Bronchial epithelial cell (primary cell): Measurements from ENCODE around the gene AMOTL2. TPM values are rescaled to one million over a fixed set of nuclear protein-coding genes. Genes with fewer than 3 reads are reported as not detected.

Source experiments
- DNase-seq: peaks from one replicate; pipeline ENCODE4 v3.0.0-alpha.2; 2010; ENCODE audit warnings: low read depth
- FAIRE-seq: peaks from 2 replicates; lab custom pipeline; 2011; peaks lifted over from hg19 to GRCh38; lab: Jason Lieb, UNC
- H3K27me3 ChIP-seq: 2 replicates; pipeline ENCODE4 v1.5.1; 2011; ENCODE audit warnings: low read length; ENCODE audit not compliant: control insufficient read depth, insufficient read depth
- H3K36me3 ChIP-seq: 2 replicates; pipeline ENCODE4 v1.5.1; 2011; ENCODE audit warnings: low read length; ENCODE audit not compliant: control insufficient read depth, insufficient read depth
- H3K4me3 ChIP-seq: 2 replicates; pipeline ENCODE4 v1.5.1; 2011; ENCODE audit warnings: mild to moderate bottlenecking, low read depth, low read length, control low read depth
- total RNA-seq: library from RNA; depleted of rRNA; stranded (reverse); fragments of >200 nt; gene quantifications from 2 replicates; pipeline ENCODE4 v1.2.1, GENCODE V29; 2014
- TF ChIP-seq, protein P1 (sequence below): IDR thresholded peaks from 2 replicates; pipeline ENCODE4 v1.5.1; 2011; ENCODE audit warnings: mild to moderate bottlenecking, moderate library complexity, low read length, control low read depth, inconsistent platforms; ENCODE audit not compliant: insufficient read depth, severe bottlenecking

Gene AMOTL2
- total RNA-seq, 1 donor from 2014 or later, result 54.2 TPM

DNA sequence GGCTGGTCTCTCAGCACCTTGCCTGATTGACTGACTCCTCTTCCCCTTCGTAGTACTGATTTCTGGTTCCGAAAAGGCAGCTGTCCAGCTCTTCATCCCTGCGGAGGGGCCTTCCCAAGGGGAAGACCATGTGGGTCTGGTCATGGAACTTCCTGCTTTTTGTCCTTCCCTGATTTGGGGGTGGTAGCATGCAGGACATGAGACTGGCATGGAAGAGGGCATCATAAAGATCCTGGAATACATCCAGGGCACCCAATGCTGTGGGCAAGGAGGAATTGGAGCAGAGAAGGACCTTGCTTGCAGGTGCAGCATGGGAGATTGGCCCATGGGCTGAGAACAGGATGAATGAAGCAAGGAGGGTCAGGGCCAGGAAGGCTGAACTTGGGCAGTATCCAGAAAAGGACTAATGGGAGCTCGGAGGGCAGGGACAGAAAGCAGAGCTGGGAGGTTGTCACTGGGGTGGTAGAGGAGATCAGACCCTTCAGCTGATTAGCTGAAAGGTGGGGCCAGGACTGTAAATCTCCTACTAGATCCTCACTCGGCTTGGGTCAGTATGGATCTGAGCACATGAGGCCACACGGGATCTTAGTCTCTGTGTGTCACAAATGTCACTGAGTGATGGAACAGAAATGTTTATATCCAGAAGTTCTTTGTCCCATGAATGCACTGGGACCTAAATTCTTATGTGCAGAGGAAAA is 59.5 kb downstream of the AMOTL2 start:
- TF ChIP-seq, protein P1, sequence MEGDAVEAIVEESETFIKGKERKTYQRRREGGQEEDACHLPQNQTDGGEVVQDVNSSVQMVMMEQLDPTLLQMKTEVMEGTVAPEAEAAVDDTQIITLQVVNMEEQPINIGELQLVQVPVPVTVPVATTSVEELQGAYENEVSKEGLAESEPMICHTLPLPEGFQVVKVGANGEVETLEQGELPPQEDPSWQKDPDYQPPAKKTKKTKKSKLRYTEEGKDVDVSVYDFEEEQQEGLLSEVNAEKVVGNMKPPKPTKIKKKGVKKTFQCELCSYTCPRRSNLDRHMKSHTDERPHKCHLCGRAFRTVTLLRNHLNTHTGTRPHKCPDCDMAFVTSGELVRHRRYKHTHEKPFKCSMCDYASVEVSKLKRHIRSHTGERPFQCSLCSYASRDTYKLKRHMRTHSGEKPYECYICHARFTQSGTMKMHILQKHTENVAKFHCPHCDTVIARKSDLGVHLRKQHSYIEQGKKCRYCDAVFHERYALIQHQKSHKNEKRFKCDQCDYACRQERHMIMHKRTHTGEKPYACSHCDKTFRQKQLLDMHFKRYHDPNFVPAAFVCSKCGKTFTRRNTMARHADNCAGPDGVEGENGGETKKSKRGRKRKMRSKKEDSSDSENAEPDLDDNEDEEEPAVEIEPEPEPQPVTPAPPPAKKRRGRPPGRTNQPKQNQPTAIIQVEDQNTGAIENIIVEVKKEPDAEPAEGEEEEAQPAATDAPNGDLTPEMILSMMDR, result no peak

DNA sequence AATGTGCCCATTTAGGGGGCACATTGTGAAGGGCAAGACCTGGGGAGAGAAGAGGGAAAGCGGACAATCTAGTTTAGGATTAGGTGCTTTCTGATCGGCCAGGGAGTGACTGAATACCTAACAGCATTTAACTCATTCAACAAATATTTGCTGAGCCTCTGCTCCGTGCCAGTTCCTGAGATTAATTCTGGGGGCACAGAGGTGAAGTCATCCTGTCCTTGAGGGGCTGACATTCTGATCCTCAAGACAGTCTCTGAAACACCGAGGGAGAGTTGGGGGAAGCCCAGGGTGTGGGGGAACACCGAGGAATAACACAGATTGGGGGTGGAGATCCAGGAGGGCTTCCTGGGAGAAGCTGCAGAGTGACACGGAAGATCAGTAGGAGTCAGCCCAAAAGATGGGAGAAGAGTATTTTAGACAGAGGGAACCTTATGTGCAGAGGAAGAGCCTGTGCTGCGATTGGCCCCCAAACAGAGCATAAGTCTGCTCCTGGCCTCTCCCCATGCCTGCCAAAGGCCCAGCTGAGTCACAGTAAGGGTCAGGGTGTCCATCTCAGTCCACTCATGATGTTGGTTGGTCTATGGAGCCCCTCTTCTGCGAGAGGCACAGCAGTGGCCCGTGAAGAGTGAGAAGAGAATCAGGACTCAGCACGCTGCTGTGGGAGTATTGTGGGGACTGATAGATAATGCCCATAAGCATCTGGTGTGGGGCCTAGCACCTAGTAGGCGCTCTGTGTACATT is 60.2 kb downstream of the AMOTL2 start:
- peak; percentile 40 for FAIRE-seq
- no peak for DNase-seq
- H3K27me3 ChIP-seq, result no peaks in the 10 kb centered on the region
- TF ChIP-seq, protein P1, result no peak
- H3K4me3 ChIP-seq, result peak overlapping the region; percentile 54
- no peaks in the 10 kb centered on the region for H3K36me3 ChIP-seq

More for the DNA sequence above, 59.5 kb downstream of the AMOTL2 start:
- no peaks in the 10 kb centered on the region for H3K36me3 ChIP-seq
- no peaks in the 10 kb centered on the region for H3K27me3 ChIP-seq
- H3K4me3 ChIP-seq, result no peak overlapping the region
- peak; percentile 76 for FAIRE-seq
- no peak for DNase-seq

- no peak for DNase-seq
- TF ChIP-seq, protein P1, result peak; percentile 44
- Histone ChIP-seq H3K27me3 (no peaks in the 10 kb centered on the region), H3K36me3 (no peaks in the 10 kb centered on the region), H3K4me3 (peak overlapping the region; percentile 54)
- FAIRE-seq, result no peak
Observed at GRCh38 chr3:134312873-134313846, 61.1 kb downstream of the AMOTL2 start.

- H3K27me3 ChIP-seq, result no peaks in the 10 kb centered on the region
- TF ChIP-seq, protein P1, result peak; percentile 58
- peak; percentile 7 for FAIRE-seq
- H3K4me3 ChIP-seq, result no peak overlapping the region
- peak; percentile 93 for DNase-seq
- H3K36me3 ChIP-seq, result no peaks in the 10 kb centered on the region
Observed at GRCh38 chr3:134312072-134312872, 62.0 kb downstream of the AMOTL2 start.

GRCh38 chr3:134311693-134312071 is 62.6 kb downstream of the AMOTL2 start:
- Histone ChIP-seq H3K27me3 (no peaks in the 10 kb centered on the region), H3K4me3 (no peak overlapping the region), H3K36me3 (no peaks in the 10 kb centered on the region)
- TF ChIP-seq, protein P1, result no peak
- DNase-seq (no peak), FAIRE-seq (no peak)
